22Rv1 (cell line): ENCODE data around the gene BTBD1.

Experiments used
- H3K27ac ChIP-seq: fragments of 450-650 bp; 2 replicates; pipeline ENCODE4 v1.5.1; 2017
- ZFX ChIP-seq: fragments of 450-650 bp; IDR thresholded peaks from 2 replicates; pipeline ENCODE4 v1.6.1; 2017; ENCODE audit warnings: antibody characterized with exemption, borderline replicate concordance
- TF ChIP-seq, protein P1 (sequence below): fragments of 450-650 bp; IDR thresholded peaks from 2 replicates; pipeline ENCODE4 v1.5.1; 2017; ENCODE audit warnings: mild to moderate bottlenecking

BTBD1 gene

DNA sequence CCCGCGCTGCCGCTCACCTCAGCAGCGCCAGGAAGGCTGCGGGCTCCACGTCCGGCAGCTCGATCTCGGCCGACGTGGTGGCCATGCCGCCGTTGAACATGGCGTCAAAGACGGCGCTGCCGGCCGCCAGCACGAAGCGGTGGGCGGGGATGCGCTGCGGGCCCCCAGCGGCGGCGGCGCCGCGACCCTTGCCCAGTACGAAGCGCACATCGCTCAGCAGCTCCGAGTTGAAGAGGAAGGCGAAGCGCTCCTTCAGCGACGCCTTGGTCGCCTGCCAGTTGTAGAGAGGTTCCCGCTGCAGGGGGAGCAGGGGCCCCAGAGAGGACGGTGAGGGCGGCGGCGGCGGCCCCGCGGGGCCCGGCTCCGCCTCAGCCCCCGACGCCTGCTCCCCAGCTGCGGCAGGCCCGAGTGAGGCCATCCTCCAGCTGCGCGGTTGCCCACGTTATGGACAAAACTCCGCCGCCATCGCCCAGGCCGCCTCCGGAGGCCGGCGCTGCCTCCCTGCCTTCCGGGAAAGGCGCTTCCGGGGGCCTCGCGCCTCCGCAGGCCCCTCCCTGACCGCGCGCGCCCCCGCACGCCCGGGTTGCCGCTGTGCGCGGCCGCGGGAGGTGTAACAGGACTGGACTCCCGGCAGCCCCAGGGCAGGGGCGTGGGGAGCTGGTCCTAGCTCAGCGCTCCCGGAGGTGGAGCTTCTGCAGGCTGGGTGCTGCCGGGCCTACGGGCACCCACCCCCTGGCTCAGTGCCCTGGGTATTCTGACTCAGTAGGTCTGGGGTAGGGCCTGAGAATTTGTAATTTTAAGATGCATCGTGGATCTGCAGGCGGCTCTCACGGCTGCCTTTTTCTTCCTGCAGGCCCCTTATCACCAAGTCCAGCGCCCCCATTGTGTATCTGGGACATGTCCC is at the start of gene BTBD1:
TSS of gene BTBD1 (minus strand) at position 519 of the 904 bp plus-strand sequence. CDS start at position 418, 101 bp downstream.
- peak within 1 kb of the TSS; percentile 89 for H3K27ac ChIP-seq

DNA sequence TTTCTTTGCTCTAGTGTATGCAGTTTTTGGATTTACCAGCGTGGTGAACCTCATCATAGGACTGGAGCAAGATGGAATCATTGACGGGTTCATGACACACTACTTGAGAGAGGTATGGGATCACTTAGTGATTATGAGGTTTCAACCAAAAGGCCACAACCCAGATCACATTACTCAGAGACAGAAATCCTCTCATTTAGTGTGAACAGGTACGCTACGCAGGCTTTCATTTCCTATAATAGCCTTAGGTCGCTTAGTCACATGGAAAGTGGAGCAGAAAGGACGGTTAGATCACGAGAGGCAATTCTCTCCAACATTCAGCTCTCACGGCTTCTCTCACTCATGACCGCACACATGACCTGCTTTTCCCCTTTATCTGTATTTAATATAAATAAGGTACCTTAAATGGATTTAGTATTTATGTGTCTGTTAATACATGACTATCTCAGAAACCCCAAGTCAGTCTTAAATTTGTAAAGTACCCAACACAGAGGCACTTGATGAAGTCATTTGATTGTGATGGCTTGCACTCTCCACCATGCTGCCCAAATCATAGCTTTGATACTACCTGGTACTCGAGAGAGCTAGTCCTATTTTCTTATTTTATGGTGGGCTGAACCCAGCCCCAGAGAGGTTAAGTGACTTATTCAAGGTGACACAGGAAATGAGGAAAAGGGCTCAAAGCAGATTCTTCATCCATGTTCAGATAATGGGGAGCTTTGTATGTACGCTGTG is 48.9 kb upstream of the BTBD1 start:
- no peak overlapping the region for H3K27ac ChIP-seq
- TF ChIP-seq, protein P1, sequence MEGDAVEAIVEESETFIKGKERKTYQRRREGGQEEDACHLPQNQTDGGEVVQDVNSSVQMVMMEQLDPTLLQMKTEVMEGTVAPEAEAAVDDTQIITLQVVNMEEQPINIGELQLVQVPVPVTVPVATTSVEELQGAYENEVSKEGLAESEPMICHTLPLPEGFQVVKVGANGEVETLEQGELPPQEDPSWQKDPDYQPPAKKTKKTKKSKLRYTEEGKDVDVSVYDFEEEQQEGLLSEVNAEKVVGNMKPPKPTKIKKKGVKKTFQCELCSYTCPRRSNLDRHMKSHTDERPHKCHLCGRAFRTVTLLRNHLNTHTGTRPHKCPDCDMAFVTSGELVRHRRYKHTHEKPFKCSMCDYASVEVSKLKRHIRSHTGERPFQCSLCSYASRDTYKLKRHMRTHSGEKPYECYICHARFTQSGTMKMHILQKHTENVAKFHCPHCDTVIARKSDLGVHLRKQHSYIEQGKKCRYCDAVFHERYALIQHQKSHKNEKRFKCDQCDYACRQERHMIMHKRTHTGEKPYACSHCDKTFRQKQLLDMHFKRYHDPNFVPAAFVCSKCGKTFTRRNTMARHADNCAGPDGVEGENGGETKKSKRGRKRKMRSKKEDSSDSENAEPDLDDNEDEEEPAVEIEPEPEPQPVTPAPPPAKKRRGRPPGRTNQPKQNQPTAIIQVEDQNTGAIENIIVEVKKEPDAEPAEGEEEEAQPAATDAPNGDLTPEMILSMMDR, result no peak
- TF ChIP-seq ZFX, result no peak

More for the DNA sequence above, at the start of gene BTBD1:
- TF ChIP-seq ZFX, result no peak
- TF ChIP-seq, protein P1, result 0 out of 2 replicates have a peak, but pooled peaks have one; percentile 20

GRCh38 chr15:83115410-83115809 is 48.4 kb upstream of the BTBD1 start:
- H3K27ac ChIP-seq, result no peak overlapping the region
- TF ChIP-seq ZFX, result no peak
- TF ChIP-seq, protein P1, result no peak

GRCh38 chr15:83114856-83115255 is 47.8 kb upstream of the BTBD1 start:
- TF ChIP-seq ZFX, result no peak
- TF ChIP-seq, protein P1, result no peak
- H3K27ac ChIP-seq, result no peak overlapping the region

DNA sequence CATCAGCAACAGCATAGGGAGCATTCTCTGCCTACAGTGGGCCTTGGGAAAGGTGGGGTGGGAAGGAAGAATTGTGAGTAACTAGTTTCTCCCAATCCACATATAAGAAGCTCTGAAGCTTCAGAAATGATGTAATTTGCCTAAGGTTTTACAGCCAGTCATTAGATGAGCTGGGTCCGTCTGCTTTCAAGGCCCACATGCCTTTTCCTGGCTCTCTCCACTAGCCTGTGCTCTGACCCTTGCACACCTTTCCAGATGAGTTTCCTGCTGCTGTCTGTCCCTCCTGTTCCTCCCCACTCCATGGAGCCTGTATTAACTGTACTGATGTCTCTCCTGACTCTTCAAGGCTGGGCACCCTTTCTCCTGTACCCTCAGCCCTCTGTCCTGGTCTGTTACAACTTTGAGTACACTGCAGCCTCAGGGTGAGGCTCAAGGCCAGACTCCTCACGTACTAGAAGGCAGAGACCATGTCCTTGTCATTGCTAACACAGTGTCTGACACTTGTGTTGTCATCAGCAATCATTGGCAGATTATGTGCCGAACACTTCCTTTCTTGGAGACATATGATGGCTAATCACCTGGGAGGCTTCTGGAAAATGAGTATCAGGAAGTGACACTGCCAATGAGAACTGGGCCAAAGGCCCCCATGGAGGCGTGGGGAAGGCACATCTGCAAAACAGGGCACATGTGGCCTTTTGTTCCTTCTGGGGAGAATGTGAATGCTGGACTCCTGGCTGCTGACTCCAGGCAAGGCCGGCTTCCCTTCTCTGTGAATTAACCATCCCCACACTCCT is 47.0 kb upstream of the BTBD1 start:
- no peak overlapping the region for H3K27ac ChIP-seq
- TF ChIP-seq ZFX, result no peak
- TF ChIP-seq, protein P1, result no peak

DNA sequence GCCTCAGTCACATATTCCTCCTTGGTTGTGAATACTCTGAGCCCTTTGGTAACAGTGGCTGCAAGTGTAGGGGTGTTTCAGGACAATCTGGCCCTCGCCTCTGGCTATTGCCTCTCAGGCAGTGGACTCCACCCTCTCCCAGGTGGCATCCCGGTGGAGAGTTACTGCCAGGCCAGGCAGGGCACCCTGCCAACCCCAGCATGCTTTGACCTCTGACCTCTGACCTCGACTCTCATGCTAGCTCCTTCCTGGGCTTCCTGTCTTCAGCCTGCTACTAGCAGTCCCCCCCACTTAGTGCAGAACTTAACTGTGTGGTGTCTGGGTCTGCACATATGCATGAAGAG is 45.9 kb upstream of the BTBD1 start:
- H3K27ac ChIP-seq, result no peak overlapping the region

More for the DNA sequence above, 45.9 kb upstream of the BTBD1 start:
- TF ChIP-seq ZFX, result no peak
- TF ChIP-seq, protein P1, result no peak
